SK-N-SH treated with all-trans-retinoic acid at 6 μM for 48 hours (cell line): Measurements from ENCODE around the gene WNK2.

ENCODE experiments used
- ARNTL ChIP-seq: fragments of 450-650 bp; formaldehyde crosslinking; IDR thresholded peaks from 2 replicates; pipeline ENCODE4 v1.5.0; 2020; ENCODE audit warnings: low read depth, mild to moderate bottlenecking, moderate library complexity, borderline replicate concordance
- CSDC2 ChIP-seq: fragments of 250-450 bp; sonication (Bioruptor Pico); IDR thresholded peaks from 2 replicates; pipeline ENCODE4 v1.5.0; 2020; ENCODE audit warnings: mild to moderate bottlenecking, moderate library complexity
- ESRRG ChIP-seq: fragments of 250-450 bp; sonication (Bioruptor Pico); IDR thresholded peaks from 2 replicates; pipeline ENCODE4 v1.6.1; 2021; ENCODE audit warnings: mild to moderate bottlenecking
- PATZ1 ChIP-seq: fragments of 250-450 bp; sonication (Bioruptor Pico); IDR thresholded peaks from 2 replicates; pipeline ENCODE4 v1.8.0; 2020; ENCODE audit warnings: mild to moderate bottlenecking, moderate library complexity, borderline replicate concordance
- POU6F1 ChIP-seq: fragments of 250-450 bp; sonication (Bioruptor Pico); IDR thresholded peaks from 2 replicates; pipeline ENCODE4 v1.8.0; 2021; ENCODE audit warnings: low read depth, mild to moderate bottlenecking, moderate library complexity, borderline replicate concordance
- PPARA ChIP-seq: fragments of 250-450 bp; sonication (Bioruptor Pico); IDR thresholded peaks from 2 replicates; pipeline ENCODE4 v1.5.0; 2020; ENCODE audit warnings: mild to moderate bottlenecking, borderline replicate concordance
- RARB ChIP-seq: fragments of 250-450 bp; sonication (Bioruptor Pico); IDR thresholded peaks from 2 replicates; pipeline ENCODE4 v1.8.0; 2021; ENCODE audit warnings: mild to moderate bottlenecking, moderate library complexity
- SNAI2 ChIP-seq: fragments of 250-450 bp; sonication (Bioruptor Pico); IDR thresholded peaks from 2 replicates; pipeline ENCODE4 v1.5.0; 2020; ENCODE audit warnings: mild to moderate bottlenecking, moderate library complexity
- ZFP30 ChIP-seq: fragments of 450-650 bp; formaldehyde crosslinking; IDR thresholded peaks from 2 replicates; pipeline ENCODE4 v1.5.0; 2022; ENCODE audit warnings: mild to moderate bottlenecking, moderate library complexity
- ZNF565 ChIP-seq: fragments of 450-650 bp; formaldehyde crosslinking; conservative IDR thresholded peaks from 2 replicates; pipeline ENCODE4 v1.5.0; 2020; ENCODE audit warnings: low read depth, mild to moderate bottlenecking, moderate library complexity

GRCh38 chr9:93200989-93201334 is 17.0 kb downstream of the WNK2 start:
- TF ChIP-seq SNAI2 (CRISPR knock-in tag) (no peak), POU6F1 (CRISPR knock-in tag) (no peak), ARNTL (CRISPR knock-in tag) (no peak), ZFP30 (CRISPR knock-in tag) (no peak), ZNF565 (no peak), CSDC2 (CRISPR knock-in tag) (no peak), PATZ1 (CRISPR knock-in tag) (no peak), RARB (CRISPR knock-in tag) (no peak), PPARA (CRISPR knock-in tag) (no peak), ESRRG (CRISPR knock-in tag) (no peak)
